Left renal pelvis (tissue), 4 donors: Measurements from ENCODE around the gene ZNF654. TPM values are rescaled to one million over a fixed set of nuclear protein-coding genes. Genes with fewer than 3 reads are reported as not detected.
A peak's percentile ranks its signal among the peaks of the same experiment; 100 is the strongest.
"Not testable (repeated sequence)": the region's sequence is repeated elsewhere in the genome, so short reads cannot be mapped to it uniquely, and the experiment has no call there.

Source experiments
- DNase-seq, 4 donors: peaks; one replicate each; pipeline ENCODE4 v3.0.0-alpha.2; 2013; ENCODE audit warnings: low read depth in 4 of 4, low spot score in 3 of 4
- polyA plus RNA-seq, 4 donors: library from polyadenylated mRNA; unstranded; fragments of 120-200 nt; gene quantifications; one replicate each; pipeline ENCODE4 v1.2.1, GENCODE V29; 2013; ENCODE audit not compliant: insufficient read length in 4 of 4

The ZNF654 gene
- polyA plus RNA-seq, 4 donors = 20.6 to 25.7 (median 21.0) TPM

DNA sequence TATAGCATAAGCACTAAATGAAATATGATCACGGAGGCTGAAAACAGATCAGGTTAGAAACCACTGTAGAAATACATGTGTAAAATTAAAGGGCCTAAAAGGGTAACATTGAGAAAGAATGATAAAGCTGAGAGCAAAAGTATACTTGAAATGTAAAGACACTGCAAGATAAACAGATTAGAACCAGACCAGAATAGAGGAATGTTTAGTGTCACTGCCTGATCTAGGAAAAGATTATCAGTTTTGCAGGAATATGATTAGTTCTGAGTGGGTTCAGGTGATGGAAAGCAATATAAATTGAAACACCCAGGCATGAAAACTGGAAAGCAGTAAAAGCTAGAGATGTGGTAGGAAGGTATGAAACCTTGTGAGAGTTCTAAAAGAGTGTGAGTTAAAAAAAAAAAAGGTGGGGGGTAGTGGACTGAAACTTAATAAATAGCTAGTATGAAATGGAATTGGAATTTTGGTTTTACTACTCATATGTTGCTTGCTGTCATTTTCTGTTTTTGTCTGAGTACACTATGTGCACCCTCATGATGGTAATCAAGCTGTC lies 74.7 kb downstream of the ZNF654 start:
- DNase-seq = no peak

DNA sequence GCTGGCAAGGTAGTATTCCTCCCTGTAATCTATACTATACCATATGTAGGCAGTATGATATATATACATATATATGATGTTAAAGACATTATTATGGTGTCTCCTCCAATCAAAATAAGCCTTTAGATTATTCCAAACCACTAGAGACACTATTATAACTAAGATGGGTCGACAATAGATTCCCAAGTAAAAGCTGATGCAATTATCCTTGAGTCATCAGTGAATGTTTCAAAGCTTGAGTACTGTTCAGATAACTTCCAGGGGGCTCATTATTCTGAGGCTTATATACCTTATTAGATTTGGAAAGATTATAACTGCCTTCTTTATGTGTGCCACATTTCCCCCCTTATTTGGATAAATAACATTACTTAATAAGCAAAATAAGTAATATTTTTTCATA lies 78.8 kb downstream of the ZNF654 start:
- no peak for DNase-seq

DNA sequence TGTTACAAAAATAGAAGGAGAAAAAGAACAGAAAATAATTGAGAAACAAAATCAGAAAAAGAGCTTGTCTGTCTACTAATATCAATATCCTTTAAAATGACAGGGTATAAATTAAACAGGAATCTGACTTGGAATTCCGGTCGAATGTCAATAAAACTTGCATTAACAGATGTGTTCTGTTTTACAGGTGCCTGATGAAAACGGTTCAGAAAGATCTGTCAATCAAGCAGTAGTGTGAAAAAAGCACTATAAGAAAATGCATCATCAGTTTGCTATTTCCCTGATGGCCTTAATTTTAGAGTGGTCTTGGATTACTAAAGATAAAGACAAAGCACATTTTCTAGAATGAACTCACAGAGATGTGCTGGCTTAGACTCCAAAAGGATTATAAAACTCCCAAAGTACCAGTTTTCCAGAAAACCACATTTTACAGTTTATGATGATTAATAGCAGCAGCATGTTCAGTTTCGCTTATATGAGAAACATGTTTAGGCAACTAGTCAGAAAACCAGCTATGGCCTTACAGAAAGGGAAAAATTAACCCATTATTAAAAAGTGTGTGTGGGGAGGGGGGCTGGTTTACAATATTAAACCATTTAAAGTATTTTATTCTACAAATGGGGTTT lies 82.5 kb downstream of the ZNF654 start:
- no peak for DNase-seq

DNA sequence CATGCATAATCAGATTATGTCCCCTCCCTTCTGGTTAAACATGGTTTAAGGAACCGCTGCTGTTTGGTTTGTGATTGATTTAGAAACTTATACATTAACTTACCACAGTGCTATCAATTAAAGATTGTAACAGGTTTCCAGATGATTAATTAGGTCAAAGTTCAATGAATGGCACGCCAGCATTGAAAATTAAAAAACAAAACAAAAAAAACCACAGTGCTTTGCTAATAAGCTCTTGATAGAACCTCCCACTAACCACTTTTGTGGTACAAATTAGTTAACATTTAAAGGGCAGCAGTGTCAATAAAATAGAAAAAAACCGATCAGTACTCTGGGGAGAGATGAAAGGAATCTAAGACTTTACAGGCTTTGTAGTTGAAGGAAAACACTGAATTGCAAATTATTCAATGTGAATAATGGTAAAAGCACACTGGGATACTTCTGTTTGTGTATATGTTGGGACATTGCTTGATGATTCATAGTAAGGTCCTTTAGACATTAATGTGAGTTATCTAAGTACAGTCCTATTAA lies 83.1 kb downstream of the ZNF654 start:
- DNase-seq = no peak

DNA sequence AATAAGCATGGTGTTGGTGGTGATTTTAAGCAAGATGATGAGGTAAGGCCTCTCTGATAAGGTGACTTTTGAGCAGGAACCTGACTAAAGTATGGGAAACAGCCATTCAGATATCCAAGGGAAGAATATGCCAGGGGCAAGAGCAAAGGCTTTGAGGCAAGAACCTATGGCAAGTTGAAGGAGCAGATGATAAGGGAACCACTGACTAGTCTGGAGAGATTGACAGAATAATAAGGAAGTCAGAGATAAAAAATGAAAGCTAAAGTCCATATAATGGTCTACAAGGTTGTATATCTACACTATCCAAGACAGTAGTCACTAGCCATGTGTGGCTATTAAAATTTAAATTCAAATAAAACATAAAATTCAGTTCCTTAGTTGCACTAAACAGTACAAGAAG lies 88.2 kb downstream of the ZNF654 start:
- no peak for DNase-seq

DNA sequence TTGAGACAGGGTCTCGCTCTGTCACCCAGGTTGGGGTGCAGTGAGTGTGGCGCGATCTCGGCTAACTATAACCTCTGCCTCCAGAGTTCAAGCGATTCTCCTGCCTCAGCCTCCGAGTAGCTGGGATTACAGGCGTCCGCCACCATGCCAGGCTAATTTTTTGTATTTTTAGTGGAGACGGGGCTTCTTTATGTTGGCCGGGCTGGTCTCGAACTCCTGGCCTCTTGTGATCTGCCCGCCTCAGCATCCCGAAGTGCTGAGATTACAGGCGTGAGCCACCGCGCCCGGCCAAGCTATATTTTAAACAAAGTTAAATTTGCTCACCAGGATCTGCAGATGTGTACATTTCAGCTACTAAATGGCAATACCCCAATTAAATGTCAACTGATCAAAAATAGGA lies 89.6 kb downstream of the ZNF654 start:
- DNase-seq = no peak

DNA sequence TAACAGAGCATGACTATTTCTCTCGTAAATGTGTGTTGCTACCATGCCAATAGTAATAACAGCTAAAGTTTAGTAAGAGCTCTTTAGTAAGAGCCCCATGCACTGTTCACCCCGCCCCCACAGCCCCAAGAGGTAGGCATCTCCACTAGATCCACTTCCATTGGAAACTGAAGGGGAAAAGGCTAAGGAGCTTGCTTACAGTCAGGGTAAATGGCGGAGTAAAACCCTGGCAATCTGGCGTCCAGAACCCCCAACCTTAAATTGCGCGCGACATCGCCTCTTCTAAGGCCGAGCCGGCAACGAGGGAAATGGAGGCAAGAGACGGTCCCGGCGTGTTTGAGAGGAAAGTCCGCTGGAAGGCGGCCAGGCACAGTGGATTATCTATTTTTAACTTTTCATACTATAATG lies 90.0 kb downstream of the ZNF654 start:
- DNase-seq = peak in 1 of 4 donors; percentile 22

DNA sequence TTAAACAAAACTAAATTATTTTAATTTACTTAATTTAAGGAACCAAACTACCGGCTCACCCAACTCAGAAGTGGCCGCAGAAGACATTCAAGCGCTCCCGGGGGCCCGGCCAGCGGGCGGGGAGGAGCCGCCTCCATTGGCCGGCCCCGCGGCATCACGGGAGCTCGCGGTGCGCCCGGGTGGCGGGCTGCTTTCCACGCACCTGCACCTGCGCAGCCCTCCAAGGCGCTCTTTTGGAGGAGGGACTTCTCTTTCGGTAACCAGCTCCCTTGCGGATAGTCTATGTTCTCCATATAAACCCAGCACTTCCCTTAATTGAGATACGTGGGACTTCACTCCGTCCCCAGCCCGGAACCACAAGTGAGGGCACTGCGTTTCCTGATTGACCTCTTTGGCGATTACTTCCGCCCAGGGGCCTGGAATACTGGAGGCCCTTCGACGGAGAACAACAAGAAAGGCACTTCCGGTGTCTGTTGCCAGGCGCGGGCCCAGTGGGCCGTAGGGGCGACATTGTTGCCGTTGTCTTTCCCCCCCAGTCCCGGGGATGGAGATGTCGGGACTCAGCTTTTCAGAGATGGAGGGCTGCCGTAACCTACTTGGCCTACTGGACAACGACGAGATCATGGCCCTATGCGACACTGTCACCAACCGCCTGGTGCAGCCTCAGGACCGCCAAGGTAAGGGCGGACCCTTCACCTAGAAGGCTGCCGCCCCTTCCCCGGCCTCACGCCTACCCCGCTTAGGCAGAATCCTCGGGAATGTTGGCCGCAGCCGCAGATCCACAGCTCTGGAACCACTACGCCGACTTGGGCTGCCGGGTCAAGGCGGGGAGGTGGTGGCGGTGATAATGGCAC lies 90.7 kb downstream of the ZNF654 start, which contains the start of gene C3orf38:
Gene C3orf38 (plus strand): TSS at position 451 of the 854 bp plus-strand sequence. CDS start 94 bp downstream, at position 545.
- DNase-seq = peak; percentile 84 to 86 (median 86)

DNA sequence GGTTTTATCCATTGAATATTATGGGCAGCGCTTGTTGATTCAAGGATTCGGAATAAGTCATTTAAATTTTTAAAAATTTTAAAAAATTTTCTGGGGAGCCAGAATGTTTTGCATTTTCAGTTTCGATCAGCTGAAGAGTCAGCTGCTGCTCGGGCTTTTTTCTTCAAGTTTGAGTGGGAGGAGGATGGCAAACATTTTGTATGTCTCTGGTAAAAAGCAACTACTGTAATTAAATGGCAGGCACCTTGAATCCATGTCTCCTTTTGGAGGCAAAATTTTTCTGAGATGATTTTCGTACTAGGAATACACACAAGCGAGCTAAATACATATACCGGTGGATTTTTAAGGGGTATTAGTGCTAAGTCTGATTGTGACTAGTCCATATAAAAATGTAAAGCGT lies 91.3 kb downstream of the ZNF654 start:
- peak in 1 of 4 donors; percentile 14 for DNase-seq

DNA sequence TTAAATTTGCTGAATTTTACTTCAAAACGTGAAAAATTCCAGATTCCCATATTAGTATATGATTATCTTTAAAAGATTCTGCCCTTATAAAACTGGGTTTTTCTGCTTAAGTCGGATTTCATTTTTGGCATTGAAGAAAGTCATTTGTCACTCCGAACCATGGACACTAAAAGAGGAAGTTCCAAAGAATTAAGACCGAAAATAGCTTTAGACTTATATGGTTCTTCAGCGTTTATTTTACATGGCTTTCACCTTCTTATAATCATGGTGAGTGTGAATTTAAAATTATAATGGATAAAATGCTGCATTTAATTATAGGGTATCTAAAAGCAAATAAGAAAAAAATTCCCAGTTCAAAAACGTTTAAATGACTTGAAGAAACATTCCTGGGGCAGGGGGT lies 91.8 kb downstream of the ZNF654 start:
- DNase-seq = peak in 1 of 4 donors; percentile 7

DNA sequence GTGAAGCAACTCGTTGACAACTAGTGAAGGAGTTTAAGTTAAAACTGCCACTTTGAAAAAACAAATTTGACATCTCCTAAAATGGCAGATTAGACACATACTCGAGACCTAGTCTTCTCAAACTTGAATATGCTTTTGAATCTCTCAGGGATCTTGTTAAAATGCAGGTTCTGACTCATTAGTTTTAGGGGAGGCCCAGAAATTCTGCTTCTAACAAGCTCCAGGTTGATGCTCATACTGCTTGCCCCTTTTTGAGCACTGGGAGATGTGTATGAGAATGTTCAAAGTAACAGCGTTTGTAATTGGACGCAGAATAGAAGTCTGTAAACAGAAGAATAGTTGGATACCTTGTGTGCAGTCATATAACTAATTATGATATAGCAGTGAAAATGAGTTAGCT lies 92.3 kb downstream of the ZNF654 start:
- no peak for DNase-seq

DNA sequence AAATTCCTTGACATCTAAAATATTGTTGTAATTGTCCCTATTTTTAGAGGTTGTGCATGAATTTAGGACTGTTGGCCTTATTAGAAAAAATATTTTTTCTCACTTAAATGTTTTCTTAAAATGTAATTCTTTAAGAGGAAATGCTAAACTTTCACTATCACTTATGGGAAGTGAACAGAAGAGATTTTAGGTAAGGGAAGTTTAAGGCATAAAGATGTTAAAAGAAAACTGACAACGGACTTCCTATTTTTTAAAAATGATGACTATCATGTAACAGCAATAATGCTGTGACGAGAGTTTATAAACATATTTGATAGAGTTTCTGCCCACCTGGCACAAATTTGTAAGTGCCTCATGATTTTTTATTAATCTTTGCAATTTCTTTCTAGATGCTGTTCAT lies 93.8 kb downstream of the ZNF654 start:
- DNase-seq = no peak

DNA sequence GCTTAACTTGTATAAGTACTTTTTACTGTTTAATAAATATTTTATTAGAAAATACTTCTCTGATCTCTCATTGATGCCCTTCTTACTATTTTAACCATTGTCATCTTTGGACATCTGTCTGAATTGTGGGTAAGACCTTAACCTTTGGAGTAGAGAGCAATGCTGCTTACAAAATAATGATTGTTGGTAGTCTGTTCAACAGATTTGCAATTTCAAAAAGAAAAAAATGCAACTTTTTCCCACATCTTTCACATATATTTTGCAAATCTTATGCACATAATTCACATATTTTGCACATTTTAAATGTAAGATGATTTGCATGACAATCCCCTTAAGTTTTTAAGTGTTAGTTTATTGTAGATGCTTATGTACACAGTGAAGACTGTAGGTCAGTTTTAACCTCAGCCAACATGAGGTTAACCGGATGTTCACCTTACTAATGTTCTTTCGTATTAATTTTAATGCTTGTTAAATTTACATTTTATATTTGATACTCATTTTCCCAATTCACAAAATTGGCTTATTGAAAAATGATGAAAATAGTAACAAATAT lies 107.4 kb downstream of the ZNF654 start:
- no peak for DNase-seq

DNA sequence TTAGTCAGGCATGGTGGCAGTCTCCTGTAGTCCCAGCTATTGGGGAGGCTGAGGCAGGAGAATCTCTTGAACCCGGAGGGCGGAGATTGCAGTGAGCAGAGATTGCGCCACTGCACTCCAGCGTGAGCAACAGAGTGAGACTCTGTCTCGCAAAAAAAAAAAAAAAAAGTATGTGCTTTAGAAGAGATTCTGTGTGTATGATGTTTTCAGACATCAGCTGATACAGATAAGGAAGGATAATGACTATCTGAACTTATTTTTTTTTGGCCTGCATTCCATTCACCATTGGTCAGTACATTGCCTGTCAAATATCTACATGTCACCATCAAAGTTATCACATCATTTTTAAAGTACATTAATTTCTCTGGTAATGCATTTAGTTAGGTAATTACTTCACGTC lies 108.1 kb downstream of the ZNF654 start:
- no peak for DNase-seq

DNA sequence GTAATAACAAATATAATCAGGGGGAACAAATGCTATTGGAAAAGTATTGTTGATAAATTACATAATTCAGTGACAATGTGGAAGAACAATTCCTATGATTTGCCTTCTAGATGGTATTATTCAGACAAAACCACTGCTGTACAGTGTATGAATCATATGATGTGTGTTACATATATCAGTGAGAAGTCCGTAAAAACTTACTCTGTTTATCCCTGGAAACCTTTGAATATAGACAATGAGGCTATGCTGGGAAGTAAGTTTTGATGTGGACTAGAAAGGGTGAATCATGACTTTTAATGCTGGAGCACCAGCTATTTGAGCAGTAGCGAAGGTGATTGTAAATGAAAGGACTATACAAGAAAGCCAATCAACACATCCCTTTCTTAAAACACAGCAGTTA lies 108.6 kb downstream of the ZNF654 start:
- no peak for DNase-seq

DNA sequence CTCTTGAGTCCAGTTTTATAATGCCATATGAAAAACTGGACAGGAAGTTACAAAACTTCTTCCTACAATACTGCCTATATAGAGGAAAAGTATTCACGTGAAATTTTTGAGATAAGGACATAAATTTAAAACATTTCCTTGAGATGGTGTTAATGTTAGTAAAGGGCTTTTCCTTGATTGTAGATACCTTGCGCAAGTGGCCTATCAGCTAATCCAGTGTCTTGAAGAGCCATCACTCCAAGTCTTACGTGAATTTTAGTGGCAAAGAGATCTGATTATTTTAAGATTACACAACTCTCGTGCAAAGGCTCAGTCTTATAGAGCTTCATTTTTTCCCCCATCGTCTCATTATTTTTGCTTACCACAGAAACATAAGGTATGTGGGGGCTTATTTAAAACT lies 109.1 kb downstream of the ZNF654 start:
- no peak for DNase-seq

DNA sequence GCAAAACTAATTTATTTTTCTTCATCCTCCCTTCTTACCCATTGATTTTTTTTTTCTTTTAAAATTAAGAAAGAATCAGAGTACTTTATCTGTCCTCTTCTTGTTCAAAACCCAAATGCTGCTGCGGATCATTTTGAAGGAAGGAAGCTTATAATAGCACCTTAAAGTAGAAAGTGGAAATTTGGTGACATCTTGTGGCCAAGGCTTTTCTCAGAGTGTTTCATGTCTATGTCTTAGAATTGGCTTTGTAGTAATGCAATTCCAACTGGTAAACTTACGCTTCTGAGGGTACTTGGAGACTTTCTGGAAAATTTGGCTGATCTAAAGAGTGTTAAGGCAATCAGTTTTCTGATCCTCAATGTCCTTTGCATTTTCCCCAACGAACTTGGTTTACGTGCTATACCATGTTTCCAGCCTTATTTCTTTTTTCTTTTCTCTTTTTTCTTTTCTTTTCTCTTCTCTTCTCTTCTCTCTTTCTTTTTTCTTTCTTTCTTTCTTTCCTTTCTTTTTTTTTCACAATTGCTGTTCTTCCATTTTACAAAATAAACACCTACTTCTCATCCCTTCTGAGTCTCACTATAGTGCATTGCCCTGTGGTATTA lies 121.4 kb downstream of the ZNF654 start:
- DNase-seq = peak in 1 of 4 donors; percentile 21

DNA sequence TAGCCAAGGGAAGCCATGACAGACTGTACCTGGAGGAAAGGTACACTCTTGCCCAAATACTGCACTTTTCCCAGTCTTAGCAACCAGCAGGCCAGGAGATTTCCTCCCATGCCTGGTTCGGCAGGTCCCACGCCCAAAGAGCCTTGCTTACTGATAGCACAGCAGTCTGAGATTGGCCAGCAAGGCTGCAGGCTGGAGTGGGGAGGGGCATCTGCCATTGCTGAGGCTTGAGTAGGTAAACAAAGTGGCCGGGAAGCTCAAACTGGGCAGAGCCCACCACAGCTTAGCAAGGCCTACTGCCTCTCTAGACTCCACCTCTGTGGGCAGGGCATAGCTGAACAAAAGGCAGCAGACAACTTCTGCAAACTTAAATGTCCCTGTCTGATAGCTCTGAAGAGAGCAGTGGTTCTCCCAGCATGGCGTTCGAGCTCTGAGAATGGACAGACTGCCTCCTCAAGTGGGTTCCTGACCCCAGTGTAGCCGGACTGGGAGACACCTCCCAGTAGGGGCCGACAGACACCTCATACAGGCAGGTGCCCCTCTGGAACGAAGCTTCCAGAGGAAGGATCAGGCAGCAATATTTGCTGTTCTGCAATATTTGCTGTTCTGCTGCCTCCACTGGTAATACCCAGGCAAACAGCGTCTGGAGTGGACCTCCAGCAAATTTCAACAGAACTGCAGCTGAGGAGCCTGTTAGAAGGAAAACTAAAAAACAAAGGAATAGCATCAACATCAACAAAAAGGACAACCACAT lies 123.3 kb downstream of the ZNF654 start:
- not testable (repeated sequence) for DNase-seq

DNA sequence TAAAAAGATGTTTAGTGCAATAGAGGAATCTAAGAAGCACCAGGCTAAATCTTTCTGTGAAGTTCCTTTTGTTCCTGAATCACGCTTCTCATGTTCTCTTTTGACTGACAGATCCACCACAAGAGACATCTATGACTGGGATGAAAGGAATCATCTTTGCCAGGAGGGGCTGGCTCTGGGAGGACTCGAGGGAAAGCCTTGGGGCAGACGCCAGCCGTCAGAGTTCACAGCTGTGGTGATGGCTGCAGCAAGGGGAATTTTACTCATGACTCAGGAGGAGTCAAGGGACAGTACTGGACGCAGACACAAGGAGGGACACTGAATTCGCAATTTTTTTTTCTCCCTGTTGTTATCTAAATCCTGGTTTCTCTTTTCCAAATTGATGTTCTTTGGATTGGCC lies 129.4 kb downstream of the ZNF654 start:
- no peak for DNase-seq

DNA sequence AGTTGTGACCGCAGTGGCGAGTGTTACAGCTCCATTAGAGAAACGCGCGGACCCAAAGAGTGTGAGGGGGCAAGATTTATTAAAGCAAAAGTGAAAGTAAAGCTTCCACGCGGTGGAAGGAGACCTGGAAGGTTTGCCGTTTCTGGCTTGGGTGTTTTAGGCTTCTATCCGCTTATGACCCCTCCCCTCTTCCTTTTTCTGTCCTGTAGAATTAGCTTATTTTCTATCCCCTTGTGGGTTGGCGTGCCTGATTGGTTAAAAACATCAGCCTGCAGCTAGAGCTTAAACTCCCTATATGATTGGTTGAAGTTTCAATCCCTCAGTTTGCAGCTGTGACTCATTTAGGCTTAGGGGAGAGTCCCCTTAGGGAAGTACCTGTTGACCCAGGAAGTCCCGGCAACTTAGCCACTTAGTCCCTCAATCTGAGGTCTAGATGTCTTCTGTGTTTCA lies 130.3 kb downstream of the ZNF654 start:
- no peak for DNase-seq
